Neural progenitor cell (in vitro differentiated cells): Measurements from ENCODE around the gene DAAM2.

Experiments used
- EZH2 ChIP-seq: fragments of 200-600 bp; sonication (generic); IDR thresholded peaks from 2 replicates; pipeline ENCODE4 v1.6.1; 2017; ENCODE audit warnings: antibody characterized with exemption, mild to moderate bottlenecking, moderate library complexity
- EZH2phosphoT487 ChIP-seq: fragments of 200-600 bp; sonication (generic); IDR thresholded peaks from 2 replicates; pipeline ENCODE4 v1.6.1; 2017; ENCODE audit warnings: antibody characterized with exemption
- TF ChIP-seq, protein P1 (sequence below): fragments of 200-600 bp; sonication (generic); IDR thresholded peaks from 2 replicates; pipeline ENCODE4 v1.5.1; 2017; ENCODE audit warnings: antibody characterized with exemption, mild to moderate bottlenecking

DNA sequence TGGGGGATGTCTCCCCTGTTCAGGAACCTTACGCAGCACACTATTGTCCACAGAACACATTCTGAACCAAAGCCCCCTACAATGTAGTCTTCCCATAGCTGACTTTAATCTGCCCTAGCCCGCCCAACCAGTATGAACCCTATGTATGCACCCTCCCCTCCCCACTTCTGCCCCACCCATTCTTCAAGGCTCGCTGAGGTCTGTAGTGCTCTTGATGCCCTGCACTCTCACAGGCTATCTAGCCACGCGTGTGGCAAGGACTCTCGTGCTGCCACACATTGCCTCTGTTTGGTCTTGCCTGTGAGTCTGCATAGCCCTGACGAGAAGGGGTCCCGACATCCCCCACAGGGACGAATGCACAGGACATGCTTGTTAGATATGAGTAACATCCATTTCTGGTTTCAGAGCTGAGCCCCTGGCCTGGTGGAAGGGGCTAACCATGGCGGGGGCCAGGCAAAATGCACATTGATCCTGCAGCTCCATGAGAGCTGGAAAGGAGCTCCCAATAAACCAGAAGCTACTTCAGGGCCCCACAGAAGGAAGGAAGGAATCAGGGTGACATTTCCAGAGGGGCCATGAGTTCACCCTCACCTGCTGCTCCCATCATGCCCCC lies 119.4 kb downstream of the DAAM2 start:
- TF ChIP-seq, protein P1, sequence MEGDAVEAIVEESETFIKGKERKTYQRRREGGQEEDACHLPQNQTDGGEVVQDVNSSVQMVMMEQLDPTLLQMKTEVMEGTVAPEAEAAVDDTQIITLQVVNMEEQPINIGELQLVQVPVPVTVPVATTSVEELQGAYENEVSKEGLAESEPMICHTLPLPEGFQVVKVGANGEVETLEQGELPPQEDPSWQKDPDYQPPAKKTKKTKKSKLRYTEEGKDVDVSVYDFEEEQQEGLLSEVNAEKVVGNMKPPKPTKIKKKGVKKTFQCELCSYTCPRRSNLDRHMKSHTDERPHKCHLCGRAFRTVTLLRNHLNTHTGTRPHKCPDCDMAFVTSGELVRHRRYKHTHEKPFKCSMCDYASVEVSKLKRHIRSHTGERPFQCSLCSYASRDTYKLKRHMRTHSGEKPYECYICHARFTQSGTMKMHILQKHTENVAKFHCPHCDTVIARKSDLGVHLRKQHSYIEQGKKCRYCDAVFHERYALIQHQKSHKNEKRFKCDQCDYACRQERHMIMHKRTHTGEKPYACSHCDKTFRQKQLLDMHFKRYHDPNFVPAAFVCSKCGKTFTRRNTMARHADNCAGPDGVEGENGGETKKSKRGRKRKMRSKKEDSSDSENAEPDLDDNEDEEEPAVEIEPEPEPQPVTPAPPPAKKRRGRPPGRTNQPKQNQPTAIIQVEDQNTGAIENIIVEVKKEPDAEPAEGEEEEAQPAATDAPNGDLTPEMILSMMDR: no peak
- TF ChIP-seq EZH2 (no peak), EZH2phosphoT487 (no peak)
